BJ (cell line): ENCODE measurements around the gene LMLN. TPM values are rescaled to one million over a fixed set of nuclear protein-coding genes. Genes with fewer than 3 reads are reported as not detected.

Experiments used
- CTCF ChIA-PET: fragments of 350-600 bp; formaldehyde crosslinking; extraction: SDS; loops from one replicate; lab custom pipeline; 2021; ENCODE audit warnings: antibody characterized with exemption, inconsistent platforms; lab: Yijun Ruan, JAX
- POLR2A ChIA-PET: fragments of 300-600 bp; sonication (Branson Sonifier 250); formaldehyde crosslinking; extraction: SDS; loops from one replicate; lab custom pipeline; 2021; ENCODE audit warnings: antibody characterized with exemption; lab: Charles Lee
- DNase-seq: peaks from one replicate; pipeline ENCODE4 v3.0.0-alpha.2; 2011; ENCODE audit warnings: low read depth
- H3K27me3 ChIP-seq: 2 replicates; pipeline ENCODE4 v1.6.0; 2011; ENCODE audit warnings: low read length; ENCODE audit not compliant: control insufficient read depth, insufficient read depth
- H3K36me3 ChIP-seq: 2 replicates; pipeline ENCODE4 v1.5.1; 2011; ENCODE audit warnings: low read length; ENCODE audit not compliant: control insufficient read depth, insufficient read depth
- H3K4me3 ChIP-seq: 2 replicates; pipeline ENCODE4 v1.5.1; 2011; ENCODE audit warnings: low read depth, mild to moderate bottlenecking, control low read depth, low read length
- polyA plus RNA-seq: library from polyadenylated mRNA; depleted of rRNA; stranded (reverse); fragments of >200 nt; gene quantifications from 2 replicates; pipeline ENCODE4 v1.2.3, GENCODE V29; 2011
- TF ChIP-seq, protein P1 (sequence below): IDR thresholded peaks from 2 replicates; pipeline ENCODE4 v1.5.1; 2011; ENCODE audit warnings: low read depth, mild to moderate bottlenecking, control low read depth, inconsistent platforms, low read length, moderate library complexity; ENCODE audit not compliant: insufficient read depth

The LMLN gene
- polyA plus RNA-seq, 1 experiment: 4.5 TPM

DNA sequence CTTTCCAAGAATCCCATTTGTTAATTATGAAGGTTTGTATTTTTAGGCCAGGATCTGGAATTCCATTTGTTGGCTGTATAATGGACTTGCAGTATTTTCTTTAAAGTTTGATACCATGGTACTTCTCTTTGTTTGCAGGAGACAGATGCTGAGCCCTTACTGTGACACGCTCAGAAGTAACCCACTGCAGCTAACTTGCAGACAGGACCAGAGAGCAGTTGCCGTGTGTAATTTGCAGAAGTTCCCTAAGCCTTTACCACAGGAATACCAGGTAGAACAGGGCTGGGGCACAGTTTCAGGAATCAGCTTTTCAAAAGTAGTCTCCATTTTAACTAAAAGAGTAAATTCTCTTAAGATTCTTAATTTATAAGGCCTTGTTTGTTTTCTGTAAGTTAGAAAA lies 59.1 kb downstream of the LMLN start:
- POLR2A ChIA-PET: no interaction called here
- Histone ChIP-seq H3K27me3 (no peaks in the 10 kb centered on the region), H3K36me3 (no peaks in the 10 kb centered on the region), H3K4me3 (no peak overlapping the region)
- CTCF ChIA-PET: no interaction called here
- TF ChIP-seq, protein P1, sequence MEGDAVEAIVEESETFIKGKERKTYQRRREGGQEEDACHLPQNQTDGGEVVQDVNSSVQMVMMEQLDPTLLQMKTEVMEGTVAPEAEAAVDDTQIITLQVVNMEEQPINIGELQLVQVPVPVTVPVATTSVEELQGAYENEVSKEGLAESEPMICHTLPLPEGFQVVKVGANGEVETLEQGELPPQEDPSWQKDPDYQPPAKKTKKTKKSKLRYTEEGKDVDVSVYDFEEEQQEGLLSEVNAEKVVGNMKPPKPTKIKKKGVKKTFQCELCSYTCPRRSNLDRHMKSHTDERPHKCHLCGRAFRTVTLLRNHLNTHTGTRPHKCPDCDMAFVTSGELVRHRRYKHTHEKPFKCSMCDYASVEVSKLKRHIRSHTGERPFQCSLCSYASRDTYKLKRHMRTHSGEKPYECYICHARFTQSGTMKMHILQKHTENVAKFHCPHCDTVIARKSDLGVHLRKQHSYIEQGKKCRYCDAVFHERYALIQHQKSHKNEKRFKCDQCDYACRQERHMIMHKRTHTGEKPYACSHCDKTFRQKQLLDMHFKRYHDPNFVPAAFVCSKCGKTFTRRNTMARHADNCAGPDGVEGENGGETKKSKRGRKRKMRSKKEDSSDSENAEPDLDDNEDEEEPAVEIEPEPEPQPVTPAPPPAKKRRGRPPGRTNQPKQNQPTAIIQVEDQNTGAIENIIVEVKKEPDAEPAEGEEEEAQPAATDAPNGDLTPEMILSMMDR: no peak
- DNase-seq: no peak

DNA sequence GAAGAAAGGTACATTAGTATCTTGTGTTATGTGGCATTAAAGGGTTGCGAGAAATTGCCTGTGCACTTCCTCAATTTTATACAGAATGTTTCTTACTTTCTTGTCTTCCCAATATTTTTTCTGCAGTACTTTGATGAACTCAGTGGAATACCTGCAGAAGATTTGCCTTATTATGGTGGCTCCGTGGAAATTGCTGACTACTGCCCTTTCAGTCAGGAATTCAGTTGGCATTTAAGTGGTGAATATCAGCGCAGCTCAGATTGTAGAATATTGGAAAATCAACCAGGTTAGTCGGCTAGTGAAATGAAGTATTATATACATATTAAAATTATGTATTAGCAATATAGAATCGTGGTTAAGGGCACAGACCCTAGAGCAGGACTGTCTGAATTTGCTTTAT lies 61.3 kb downstream of the LMLN start:
- Histone ChIP-seq H3K36me3 (no peaks in the 10 kb centered on the region), H3K4me3 (no peak overlapping the region), H3K27me3 (no peaks in the 10 kb centered on the region)
- ChIA-PET POLR2A (no interaction called here), CTCF (no interaction called here)
- no peak for DNase-seq
- TF ChIP-seq, protein P1: no peak

DNA sequence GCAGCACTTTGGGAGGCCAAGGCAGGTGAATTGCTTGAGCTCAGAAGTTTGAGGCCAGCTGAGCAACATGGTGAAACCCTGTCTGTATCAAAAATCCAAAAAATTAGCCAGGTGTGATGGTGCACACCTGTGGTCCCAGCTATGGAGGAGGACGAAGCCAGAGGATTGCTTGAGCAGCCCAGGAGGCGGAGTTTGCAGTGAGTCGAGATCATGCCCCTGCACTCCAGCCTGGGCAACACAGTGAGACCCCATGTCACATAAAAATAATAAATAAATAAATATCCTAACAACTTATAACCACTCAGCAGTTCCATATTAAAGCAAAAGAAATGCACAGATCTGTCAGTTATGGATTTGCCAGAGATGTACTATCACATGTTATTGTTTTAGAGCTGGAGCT lies 62.6 kb downstream of the LMLN start:
- TF ChIP-seq, protein P1: no peak
- ChIA-PET POLR2A (no interaction called here), CTCF (interaction anchor here (0.7 kb wide), 1 partner anchor 91 kb away, joined by 4 read pairs; no protein-coding TSS in a partner anchor)
- H3K36me3 ChIP-seq: no peaks in the 10 kb centered on the region
- no peaks in the 10 kb centered on the region for H3K27me3 ChIP-seq
- H3K4me3 ChIP-seq: no peak overlapping the region
- no peak for DNase-seq

DNA sequence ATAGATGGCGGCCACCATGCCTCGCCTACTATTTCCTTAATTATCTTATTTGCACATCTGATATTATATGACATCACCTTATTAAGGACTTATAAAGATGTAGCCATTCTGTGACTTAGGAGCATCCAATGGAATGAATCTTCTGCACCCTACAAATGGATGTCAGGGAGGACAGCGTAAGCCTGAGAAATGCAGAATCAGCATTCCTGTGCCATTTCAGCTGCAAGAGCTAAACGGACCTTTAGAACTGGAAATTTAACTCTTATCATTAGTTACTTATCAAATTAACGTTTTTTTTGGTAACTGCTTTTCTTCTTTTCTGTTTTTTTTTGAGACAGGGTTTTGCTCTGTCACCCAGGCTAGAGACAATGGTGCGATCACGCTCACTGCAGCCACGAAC lies 65.6 kb downstream of the LMLN start:
- Histone ChIP-seq H3K4me3 (no peak overlapping the region), H3K36me3 (no peaks in the 10 kb centered on the region), H3K27me3 (no peaks in the 10 kb centered on the region)
- no peak for DNase-seq
- ChIA-PET CTCF (no interaction called here), POLR2A (no interaction called here)
- TF ChIP-seq, protein P1: no peak

DNA sequence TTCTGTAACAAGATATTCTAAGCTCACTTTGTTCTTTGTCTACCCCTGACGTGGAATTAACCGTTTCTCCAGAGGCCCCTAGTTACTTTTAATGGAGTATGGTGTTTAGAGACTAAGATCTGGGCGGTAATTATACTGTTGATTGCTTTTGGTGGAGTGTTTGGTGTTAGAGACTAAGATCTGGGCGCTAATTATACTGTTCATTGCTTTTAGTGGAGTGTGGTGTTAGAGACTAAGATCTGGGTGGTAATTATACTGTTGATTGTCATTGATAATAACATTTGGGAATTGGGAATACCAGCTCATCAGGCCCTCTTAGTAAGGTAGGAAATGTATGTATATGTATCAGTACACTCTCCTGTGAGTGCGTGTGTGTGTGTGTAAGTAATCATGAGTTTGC lies 66.6 kb downstream of the LMLN start:
- Histone ChIP-seq H3K27me3 (no peaks in the 10 kb centered on the region), H3K36me3 (no peaks in the 10 kb centered on the region), H3K4me3 (no peak overlapping the region)
- CTCF ChIA-PET: no interaction called here
- POLR2A ChIA-PET: no interaction called here
- no peak for DNase-seq
- TF ChIP-seq, protein P1: no peak
